Right atrium auricular region (tissue), 2 donors: Measurements from ENCODE around the gene ACOT6. TPM values are rescaled to one million over a fixed set of nuclear protein-coding genes. Genes with fewer than 3 reads are reported as not detected.
"Not testable (repeated sequence)": the region's sequence is repeated elsewhere in the genome, so short reads cannot be mapped to it uniquely, and the experiment has no call there.

Experiments used
- DNase-seq: peaks from one replicate; pipeline ENCODE4 v3.0.0-alpha.2; 2019; ENCODE audit warnings: low spot score
- H3K27ac ChIP-seq, 2 donors: fragments of 200-600 bp; sonication (generic); 1 replicate in 1 of 2; 2 replicates in 1 of 2; pipeline ENCODE4 v1.5.1; 2016 to 2019
- H3K27me3 ChIP-seq, 2 donors: fragments of 200-600 bp; sonication (generic); one replicate each; pipeline versions ENCODE4 v1.5.1 to v1.6.0; 2017 to 2019
- H3K36me3 ChIP-seq: fragments of 200-600 bp; sonication (generic); one replicate; pipeline ENCODE4 v1.5.1; 2016
- H3K4me1 ChIP-seq, 2 donors: fragments of 200-600 bp; sonication (generic); one replicate each; pipeline versions ENCODE4 v1.5.1 to v1.6.0; 2017 to 2019
- H3K4me3 ChIP-seq, 2 donors: fragments of 200-600 bp; sonication (generic); 1 replicate in 1 of 2; 2 replicates in 1 of 2; pipeline ENCODE4 v1.5.1; 2017 to 2019; ENCODE audit warnings: mild to moderate bottlenecking in 1 of 2, moderate library complexity in 1 of 2
- H3K9me3 ChIP-seq, 2 donors: fragments of 200-600 bp; sonication (generic); one replicate each; pipeline ENCODE4 v1.5.1; 2019
- total RNA-seq, 2 donors: library from RNA; depleted of rRNA; stranded (reverse); fragments of >200 nt; gene quantifications; one replicate each; pipeline ENCODE4 v1.1.0, GENCODE V29; 2016
- TF ChIP-seq, protein P1 (sequence below), 2 donors: fragments of 200-600 bp; sonication (generic); IDR thresholded peaks; one replicate each; pipeline ENCODE4 v1.5.1; 2019; ENCODE audit warnings: antibody characterized with exemption in 2 of 2

Gene ACOT6
- total RNA-seq, 2 donors from 2014 or later, result not detected

DNA sequence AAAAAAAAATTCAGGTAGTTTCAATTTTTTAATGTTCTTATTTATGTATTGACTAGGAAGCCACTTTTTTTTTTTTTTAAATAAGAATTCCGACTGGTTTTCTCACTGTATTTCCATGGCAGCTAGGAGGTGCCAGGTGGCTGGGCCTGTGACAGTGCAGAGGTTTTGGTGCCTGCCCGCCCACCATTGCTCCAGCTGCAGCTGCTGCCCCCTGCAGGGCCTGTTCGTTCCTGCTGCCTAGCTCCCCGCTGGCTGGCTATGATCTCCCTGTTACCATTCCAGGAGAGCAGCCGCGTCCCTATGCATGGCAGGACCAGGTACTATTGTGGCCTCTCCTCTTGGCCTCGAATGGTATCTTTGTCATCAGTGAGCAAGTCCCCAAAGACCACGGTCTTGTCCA, 41.4 kb upstream of the ACOT6 start:
- not testable (repeated sequence) for H3K27ac ChIP-seq, H3K9me3 ChIP-seq, H3K36me3 ChIP-seq, H3K4me3 ChIP-seq, H3K27me3 ChIP-seq
- TF ChIP-seq, protein P1, sequence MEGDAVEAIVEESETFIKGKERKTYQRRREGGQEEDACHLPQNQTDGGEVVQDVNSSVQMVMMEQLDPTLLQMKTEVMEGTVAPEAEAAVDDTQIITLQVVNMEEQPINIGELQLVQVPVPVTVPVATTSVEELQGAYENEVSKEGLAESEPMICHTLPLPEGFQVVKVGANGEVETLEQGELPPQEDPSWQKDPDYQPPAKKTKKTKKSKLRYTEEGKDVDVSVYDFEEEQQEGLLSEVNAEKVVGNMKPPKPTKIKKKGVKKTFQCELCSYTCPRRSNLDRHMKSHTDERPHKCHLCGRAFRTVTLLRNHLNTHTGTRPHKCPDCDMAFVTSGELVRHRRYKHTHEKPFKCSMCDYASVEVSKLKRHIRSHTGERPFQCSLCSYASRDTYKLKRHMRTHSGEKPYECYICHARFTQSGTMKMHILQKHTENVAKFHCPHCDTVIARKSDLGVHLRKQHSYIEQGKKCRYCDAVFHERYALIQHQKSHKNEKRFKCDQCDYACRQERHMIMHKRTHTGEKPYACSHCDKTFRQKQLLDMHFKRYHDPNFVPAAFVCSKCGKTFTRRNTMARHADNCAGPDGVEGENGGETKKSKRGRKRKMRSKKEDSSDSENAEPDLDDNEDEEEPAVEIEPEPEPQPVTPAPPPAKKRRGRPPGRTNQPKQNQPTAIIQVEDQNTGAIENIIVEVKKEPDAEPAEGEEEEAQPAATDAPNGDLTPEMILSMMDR (IDR thresholded peaks at IDR 0.05), result peak; percentile 36 to 72
- DNase-seq, result peak; percentile 73
- peaks cover 0 to 32% of the 10 kb centered on the region in 2 donors for H3K4me1 ChIP-seq

DNA sequence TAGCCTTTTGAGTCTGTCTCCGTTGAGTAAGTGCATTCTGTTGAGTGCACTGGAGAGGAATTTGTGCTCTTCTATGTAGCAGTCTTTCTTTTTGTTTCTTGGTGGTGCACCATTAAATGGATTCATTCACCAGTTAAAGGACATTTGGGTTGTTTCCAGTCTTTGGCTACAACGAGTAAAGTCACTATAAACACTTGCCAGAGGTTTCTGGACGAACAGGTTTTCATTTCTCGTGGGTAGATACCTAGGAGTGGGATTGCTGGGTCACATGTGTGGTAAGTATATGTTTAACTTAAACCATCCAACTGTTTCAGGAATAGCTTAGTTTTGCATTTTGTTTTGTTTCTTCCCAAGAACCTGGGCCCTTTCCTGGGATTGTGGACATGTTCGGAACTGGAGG, 39.3 kb upstream of the ACOT6 start:
- not testable (repeated sequence) for H3K27ac ChIP-seq, DNase-seq, H3K4me3 ChIP-seq, H3K27me3 ChIP-seq, H3K9me3 ChIP-seq
- Histone ChIP-seq H3K4me1 (peaks cover 0 to 15% of the 10 kb centered on the region in 2 donors), H3K36me3 (peaks cover 13% of the 10 kb centered on the region)

DNA sequence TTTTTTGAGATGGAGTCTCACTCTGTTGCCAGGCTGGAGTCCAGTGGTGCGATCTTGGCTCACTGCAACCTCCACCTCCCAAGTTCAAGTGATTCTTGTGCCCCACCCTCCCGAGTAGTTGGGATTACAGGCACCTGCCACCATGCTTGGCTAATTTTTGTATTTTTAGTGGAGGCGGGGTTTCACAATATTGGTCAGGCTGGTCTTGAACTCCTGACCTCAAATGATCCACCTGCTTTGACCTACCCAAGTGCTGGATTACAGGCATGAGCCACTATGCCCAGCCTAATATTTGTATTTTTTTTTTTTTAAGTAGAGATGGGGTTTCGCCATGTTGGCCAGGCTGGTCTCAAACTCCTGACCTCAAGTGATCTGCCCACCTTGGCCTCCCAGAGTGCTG, 38.6 kb upstream of the ACOT6 start:
- H3K9me3 ChIP-seq, DNase-seq, H3K4me1 ChIP-seq, H3K27ac ChIP-seq, H3K27me3 ChIP-seq, H3K4me3 ChIP-seq: not testable (repeated sequence)
- peaks cover 13% of the 10 kb centered on the region for H3K36me3 ChIP-seq

DNA sequence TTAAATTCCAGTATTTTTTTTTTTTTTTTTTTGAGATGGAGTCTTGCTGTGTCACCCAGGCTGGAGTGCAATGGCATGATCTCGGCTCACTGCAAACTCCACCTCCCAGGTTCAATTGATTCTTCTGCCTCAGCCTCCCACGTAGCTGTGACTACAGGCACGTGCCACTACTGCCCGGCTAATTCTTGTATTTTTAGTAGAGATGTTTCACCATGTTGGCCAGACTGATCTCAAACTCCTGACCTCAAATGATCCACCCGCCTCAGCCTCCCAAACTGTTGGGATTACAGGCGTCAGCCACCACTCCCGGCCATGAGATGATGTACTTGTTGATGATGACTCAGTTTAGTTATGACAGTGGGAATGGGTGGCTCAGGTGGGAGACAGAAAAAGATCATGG, 38.1 kb upstream of the ACOT6 start:
- H3K36me3 ChIP-seq, result peaks cover 13% of the 10 kb centered on the region
- not testable (repeated sequence) for H3K4me3 ChIP-seq, H3K27ac ChIP-seq, DNase-seq, H3K27me3 ChIP-seq, H3K9me3 ChIP-seq, H3K4me1 ChIP-seq

DNA sequence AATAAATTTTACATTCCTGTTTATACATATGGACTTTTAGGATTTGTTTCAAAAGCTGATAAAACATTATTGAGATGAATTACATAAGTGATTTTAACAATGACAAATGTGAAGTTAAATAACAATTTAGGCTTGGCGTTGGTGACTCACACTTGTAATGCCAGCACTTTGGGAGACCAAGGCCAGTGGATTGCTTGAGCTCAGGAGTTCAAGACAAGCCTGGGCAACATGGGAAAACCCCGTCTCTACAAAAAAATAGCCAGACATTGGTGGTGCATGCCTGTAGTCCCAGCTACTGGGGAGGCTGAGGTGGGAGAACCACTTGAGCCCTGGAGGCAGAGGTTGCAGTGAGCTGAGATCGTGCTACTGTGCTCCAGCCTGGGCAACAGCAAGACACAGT, 35.9 kb upstream of the ACOT6 start:
- TF ChIP-seq, protein P1 (IDR thresholded peaks at IDR 0.05), result no peak
- no peaks in the 10 kb centered on the region for H3K9me3 ChIP-seq
- peaks cover 13% of the 10 kb centered on the region for H3K36me3 ChIP-seq
- H3K4me1 ChIP-seq, result no peaks in the 10 kb centered on the region
- no peak overlapping the region for H3K4me3 ChIP-seq
- H3K27me3 ChIP-seq, result no peaks in the 10 kb centered on the region
- no peak for DNase-seq
- no peak overlapping the region for H3K27ac ChIP-seq

DNA sequence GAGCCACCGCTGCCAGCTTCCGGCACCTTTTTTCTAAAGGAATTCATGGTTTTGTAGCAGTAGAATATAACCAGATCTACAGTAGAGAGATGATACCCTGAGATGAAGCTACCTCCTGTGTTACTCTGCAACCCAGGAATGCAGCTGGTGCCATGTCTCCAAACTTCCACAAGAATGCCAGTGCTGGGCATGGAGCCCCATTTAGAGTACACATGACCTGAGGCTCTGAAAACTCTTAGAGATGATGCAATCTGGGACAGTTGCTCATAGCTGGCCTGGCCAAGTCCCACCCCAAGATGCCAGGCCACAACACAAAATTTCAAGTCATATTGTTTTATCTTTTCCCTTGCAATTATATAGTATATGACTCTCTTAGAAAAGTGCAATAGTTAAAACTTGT, 35.1 kb upstream of the ACOT6 start:
- DNase-seq, H3K9me3 ChIP-seq, H3K27ac ChIP-seq, H3K4me1 ChIP-seq, H3K27me3 ChIP-seq, H3K4me3 ChIP-seq: not testable (repeated sequence)
- H3K36me3 ChIP-seq, result peaks cover 13% of the 10 kb centered on the region

DNA sequence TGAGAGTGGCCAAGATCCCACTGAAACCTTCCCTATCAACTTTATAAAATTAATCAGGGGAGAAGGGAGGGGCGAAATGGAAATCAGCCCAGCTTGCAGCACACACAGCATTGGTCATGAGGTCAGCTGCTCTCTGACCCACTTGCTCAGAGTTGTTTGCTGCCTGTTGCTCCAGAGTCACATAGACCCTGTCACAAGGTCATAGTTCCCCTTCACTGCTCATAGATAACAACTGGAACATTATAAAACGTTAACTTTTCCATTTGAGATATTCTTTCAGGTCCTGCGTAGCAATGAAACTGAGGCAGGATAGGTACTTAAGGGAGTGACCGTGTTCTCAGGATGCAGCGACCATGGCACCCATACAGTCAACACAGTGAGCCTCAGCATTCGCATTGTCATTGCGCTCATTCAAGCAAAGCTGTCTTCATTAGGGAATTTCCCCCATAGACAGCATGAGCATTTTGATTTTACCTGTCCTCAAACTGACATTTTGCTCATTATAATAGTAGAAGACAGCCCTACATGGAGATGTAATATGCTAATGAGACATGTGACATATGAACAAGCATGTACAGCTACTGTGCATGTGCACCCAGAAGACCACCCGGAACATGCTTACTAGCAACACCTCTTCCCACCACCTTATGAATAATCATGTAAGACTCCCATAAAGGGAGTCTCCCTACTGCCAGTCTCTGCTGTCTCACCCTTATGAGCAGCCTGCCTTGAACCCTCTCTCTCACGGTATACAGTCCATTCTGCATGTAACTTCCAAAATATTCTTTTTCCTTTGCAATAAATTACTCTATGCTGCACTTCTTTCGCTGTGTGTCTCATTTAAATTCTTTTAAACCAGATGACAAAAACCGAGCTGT, 30.0 kb upstream of the ACOT6 start:
- H3K9me3 ChIP-seq, H3K36me3 ChIP-seq, H3K27ac ChIP-seq, DNase-seq, H3K27me3 ChIP-seq, H3K4me3 ChIP-seq, H3K4me1 ChIP-seq: not testable (repeated sequence)

DNA sequence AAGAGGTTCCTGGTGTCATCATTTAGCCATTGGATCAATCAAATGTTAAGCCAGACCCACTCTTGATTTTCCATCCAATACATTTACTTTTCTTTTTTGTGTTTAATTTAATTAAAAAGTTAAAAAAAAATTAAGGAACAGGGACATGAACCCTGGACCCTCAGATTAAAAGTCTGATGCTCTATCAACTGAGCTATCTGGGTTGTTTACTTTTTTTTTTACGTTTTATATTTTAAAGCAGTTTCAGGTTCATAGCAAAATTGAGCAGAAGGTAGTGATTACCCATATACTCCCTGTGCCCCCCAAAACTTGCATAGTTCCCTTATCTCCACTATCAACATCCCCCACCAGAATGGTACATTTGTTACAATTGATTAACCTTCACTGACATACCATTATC, 23.6 kb upstream of the ACOT6 start:
- Histone ChIP-seq H3K27ac (no peak overlapping the region), H3K9me3 (no peaks in the 10 kb centered on the region), H3K36me3 (no peaks in the 10 kb centered on the region), H3K4me1 (peaks cover 0 to 10% of the 10 kb centered on the region in 2 donors), H3K4me3 (no peak overlapping the region), H3K27me3 (no peaks in the 10 kb centered on the region)
- DNase-seq, result no peak
- TF ChIP-seq, protein P1 (IDR thresholded peaks at IDR 0.05), result no peak
